IPS-NIHi11 (cell line): ENCODE data around the gene HDAC4.
A peak's percentile ranks its signal among the peaks of the same experiment; 100 is the strongest.

ENCODE experiments used
- DNase-seq: peaks from one replicate; pipeline ENCODE4 v3.0.0; 2012; ENCODE audit warnings: mixed read lengths, low spot score

Gene HDAC4

DNA sequence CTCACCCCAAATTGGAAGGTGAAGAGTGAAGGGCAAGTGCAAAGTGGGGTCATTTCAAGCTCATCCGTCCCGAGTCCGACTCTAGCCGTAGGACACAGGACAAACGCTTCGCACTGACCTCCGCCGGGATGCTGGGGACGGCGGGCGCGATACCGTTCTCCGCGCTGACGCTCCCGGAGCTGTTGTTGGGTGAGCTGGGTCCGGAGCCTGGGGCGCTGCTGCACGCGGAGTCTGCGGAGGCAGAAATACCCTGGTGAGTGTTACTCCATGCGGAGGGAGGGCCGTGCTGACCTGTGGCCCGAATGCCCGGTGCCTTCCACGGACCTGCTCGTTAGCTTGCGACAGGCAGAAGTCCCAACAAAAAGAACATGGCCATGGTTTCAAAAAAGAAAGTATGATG is 261.3 kb downstream of the HDAC4 start:
- no peak for DNase-seq

DNA sequence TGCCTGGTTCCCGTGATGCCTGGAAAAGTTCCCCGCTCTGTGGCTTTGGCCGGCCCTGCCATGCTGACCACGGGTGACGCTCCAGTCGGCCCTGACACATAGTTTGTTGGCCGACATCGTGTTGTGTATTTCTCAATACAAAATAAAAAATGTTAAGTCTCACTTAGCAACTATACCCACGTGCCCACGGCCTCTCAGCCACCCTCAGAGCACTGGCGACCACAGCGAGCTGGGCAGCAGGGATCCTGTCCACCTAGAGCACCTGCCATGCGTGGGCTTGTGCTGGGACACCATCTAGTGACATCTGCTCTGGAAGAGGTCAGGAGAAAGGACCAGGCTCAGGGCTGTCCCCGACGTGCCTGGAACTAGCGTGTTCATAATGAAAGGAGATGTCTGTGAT is 261.7 kb downstream of the HDAC4 start:
- no peak for DNase-seq

DNA sequence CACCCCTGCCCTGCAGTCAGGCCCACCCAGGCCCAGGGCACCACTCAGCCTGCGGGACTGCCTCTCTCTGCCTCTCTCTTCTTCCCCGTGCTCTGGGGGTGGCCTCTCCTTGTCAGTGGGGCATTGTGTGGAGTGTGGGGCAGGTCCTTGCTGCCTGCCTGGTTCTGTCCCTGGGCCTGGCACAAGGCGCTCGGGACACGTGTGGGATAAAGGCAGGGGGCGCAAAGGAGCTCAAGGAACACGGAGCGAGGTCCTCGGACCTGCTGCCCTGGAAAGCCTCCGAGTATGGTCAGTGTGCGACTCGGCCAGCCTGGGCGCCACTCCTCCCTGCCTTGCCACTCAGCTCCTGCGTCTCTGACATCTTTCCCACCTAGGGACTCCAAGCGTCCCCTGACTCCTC is 262.2 kb downstream of the HDAC4 start:
- peak; percentile 57 for DNase-seq

DNA sequence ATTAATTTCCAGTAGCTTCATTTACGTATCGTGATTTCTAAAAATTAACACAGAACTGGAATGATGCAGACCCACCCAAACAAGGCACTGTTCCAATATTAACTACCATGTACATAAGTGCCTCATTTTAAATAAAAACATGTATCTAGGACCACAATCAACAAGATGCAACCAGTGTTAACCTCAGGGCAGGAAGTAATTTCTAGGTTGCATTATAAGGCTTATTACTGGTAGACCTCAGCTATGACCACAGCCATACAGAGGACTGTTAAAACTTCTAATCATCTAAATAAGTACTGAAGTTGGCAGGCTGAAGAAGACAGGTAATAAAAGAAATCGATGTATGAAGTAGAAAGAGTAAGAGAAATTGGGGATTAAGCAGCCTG is 262.9 kb downstream of the HDAC4 start:
- no peak for DNase-seq

DNA sequence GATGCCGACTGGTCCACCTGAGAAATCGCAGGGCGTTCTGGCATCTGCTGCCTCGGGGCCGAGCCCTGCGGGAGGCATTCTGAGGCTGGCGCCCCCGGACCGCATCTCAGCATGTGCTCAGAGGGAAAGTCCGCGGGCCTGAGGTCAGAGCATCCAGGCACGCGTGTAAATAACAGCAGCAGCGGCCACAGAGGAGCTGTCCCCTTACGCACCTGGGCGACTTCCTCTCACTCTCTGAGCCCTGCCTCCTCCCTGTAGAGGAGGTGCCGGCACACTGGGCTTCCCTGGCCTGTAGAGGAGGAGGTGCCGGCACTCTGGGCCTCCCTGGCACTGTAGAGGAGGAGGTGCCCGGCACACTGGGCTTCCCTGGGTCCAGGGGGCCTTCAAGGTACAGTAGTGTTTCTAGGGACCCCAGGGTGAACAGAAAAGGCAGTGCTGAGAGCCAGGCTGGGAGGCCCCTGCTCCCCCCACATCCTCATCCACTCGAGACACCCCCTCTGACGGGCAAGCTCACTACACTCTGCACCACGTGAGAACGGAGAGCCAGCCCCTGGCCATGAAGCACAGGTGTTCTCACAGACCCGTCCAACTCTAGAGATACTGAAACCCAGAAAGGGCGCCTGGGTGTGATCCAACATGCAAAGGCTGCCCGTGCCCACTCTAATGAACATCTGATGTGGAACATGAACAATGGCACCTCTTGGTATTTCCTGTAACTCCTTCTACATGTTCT is 263.5 kb downstream of the HDAC4 start:
- no peak for DNase-seq

DNA sequence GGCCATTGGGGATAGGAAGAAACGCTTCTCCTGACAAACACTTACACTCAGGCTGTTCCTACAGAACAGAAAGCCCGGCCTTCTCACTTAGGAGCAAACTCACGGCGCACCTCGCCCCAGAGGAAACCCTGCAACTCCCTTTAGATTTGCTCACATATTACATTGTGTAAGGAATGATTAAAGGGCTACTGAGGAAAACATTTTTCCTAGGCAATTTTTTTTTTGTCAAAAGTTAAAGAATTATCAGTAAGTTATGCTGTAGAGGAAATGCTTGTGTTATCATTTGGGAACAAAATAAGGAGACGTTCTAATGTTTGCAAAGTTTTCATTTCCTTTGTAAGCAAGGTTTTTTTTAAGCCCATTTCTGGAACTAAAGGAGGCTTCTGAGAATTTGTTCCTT is 264.1 kb downstream of the HDAC4 start:
- DNase-seq, result no peak

DNA sequence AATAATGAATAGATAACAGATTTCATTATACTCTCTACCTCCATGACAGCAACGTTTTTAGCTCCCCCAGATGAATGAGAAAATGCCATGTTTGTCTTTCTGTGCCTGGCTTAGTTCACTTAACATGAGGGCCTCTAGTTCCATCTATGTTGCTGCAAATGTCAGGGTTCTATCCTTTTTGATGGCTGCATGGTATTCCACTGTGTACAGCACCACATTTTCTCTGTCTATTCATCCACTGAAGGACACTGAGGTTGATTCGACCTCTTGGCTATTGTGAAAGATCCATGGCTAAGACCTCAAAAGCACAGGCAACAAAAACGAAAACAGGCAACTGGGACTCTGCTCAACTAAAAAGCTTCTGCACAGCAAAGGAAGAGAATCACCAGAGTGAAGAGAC is 264.6 kb downstream of the HDAC4 start:
- no peak for DNase-seq

DNA sequence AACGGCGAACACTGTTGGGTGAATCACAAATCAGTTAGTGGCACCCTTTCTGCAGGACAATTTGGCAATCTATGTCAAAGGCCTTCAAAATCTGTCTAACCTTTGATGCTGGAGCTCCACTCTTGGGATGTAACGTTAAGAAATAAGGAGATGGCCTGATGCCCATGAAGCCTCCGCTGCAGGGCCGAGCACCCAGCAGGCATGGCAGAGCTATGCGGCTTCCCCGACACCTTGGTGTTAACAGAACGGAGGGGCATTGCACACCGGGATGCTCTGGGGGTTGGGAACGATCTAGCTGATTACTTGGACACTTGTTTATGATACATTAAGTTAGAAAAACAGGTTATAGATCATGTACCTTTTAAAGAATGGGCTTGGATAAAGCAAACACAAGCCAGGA is 265.3 kb downstream of the HDAC4 start:
- no peak for DNase-seq

DNA sequence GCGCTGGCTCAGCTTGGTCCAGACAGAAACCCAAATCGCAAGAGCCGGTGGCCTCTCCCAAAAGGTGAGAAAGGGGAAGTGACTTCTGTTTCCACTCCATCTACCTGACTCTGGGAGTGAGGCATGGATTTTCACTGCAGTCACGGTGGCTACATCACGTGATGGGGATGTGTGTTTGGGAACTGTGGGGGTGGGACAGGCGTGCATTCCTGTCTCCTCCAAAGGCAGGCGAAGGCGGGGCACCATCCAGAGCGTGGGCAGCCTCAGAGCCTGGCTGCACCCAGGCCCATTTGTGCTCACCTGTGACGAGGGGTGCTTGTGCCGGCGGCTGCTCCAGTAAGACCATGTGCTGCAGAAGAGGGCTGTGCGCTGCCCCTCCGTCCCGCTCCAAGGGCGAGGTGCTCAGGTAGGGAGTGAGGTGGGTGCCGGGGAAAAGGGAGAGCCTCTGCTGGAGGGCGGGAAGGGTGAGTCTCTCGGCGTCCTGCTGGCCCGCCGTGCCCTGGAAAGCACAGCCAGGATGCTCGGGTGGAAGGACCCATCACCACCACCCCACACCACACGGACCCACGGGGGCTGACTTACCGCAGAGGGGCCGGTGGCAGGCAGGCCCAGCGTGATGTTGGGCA is 266.8 kb downstream of the HDAC4 start:
- no peak for DNase-seq

DNA sequence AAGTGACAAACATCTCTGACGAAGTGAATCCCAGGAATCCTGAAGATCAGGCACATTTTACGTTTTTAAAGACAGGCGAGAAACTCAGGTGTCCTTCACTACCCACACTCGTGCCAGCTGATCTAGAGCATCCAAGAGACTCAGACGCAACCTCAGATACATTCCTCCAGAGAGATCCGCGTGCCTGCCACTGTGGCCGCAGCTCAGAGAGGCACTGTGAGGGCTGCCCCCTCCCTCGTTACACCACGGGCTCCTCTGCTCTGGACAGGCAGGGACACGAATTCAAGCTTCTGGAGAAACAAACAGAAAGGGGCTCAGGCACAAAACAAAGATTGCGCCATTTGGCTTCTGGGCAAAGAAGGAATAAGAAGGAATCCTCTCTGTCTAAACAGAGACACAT is 268.0 kb downstream of the HDAC4 start:
- no peak for DNase-seq

DNA sequence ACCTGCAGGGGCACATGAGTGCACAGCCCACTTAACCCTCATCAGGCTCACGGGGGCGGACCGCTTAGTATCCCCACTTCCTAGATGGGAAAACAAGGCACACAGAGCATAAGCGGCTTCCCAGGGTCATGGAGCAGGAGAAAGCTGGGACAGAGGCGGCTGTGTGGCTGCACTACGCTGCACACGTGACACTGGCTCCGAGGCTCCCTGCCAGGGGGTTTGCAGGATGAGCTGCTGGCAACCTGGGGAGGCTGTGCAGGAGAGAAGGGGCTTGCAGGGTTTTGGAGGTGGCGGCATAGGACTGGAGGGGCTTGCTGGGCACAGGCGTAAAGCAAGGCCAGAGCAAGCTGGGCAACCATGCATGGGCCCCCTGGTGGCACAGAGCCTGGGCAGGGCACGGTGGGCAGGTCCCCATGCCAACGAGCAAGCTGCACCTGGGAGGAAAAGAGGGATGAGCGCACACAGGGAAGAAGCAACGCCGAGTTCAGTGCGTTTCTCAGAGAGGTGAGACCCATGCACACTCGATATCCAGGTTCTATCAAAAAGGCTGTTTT is 268.6 kb downstream of the HDAC4 start:
- DNase-seq, result no peak

DNA sequence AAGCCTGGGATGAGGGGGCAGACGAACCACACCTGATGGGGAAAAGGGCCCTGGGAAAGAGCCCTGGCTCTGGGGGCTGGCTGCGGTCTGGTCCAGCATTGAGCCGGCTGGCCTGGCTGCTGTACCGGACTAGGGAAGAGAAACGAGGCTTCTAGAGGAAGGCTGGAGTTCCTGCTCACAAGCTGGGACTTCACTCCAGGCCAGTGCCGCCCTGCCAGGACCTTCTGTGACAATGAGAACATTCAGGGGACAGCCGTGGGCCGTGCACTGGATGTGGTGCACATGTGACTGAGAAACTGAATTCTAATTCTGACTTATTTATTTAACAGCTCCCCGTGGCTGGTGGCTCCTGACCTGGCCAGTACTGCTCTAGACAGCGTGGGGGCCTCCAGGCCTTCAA is 269.3 kb downstream of the HDAC4 start:
- no peak for DNase-seq

DNA sequence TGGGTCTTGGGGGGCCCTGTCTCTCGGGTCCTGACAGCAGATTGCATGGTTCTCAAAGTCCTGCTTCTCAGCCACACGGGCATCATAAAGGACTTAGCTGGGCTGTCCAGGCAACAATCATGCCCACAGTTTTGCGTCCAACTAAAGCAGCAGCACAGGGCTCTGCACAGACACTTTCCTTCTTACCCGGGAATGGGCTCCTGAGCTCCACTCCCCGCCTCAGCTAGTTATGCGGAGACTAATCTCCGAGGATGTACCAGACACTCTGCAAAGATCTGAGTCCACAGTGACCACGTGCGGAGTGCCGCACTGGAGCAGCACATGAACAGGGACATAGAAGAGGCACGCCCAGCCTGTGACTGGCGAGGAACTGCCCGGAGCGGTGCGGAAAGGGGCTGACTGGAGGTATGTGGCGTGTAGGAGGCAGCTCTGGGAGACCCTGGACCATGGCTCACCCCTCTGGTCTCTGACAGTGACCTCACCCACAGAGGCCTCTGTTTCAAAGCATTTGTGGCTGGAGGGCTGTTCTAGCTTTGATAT is 270.0 kb downstream of the HDAC4 start:
- no peak for DNase-seq

DNA sequence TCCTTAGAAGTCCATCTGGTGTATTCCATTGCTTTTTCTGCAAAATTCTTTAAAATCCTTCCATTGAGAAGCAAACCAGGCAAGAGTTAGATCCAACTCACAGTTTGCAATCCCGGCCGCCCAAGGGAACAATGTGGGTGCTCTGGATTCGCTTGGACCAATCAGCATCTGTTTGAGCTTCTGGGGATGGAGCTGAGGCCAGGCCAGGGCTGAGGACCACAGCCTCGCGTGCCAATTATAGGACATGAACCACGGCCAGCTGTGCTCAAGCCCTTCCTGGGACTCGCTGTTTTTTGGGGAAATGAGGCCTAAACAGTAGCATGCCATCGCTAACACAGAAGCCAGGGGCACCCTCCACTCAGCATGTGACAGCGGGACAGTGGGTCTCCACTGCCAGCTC is 270.8 kb downstream of the HDAC4 start:
- no peak for DNase-seq

DNA sequence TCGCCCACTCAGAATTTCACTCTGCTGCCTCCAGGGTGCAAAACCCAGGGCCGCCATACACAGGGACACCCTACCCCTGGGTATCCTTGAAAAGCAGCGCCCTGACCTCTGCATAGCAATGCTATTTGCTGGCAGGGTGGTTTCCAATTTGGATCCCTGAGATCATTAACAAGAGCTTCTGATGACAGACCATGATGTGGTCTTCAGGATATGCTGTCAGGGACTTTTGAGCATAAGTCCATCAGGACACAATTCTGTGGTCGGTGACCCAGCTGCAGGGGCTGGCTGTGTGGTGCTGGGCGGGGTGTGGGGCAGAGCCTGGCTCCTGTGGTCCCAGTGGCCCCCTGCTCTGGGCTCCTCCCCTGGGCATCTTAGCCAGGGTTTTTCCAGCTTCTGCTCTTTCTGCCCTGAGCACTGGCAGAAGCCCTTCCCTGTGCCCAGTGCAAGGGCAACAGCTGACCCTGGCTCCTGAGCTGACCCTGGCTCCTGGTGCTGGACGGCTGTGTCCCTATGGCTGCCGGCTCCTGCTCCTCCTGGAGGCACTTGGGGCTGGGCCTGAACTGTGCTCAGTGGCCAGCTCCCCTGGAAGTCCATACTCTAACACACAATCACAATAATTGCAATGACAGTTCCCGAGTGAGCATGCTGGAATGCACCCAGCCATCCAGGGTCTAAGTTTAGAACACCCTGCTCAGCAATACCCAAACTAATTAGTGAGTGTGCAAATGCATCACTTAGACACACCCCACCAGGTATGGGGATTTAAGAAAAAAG is 271.5 kb downstream of the HDAC4 start:
- DNase-seq, result no peak

DNA sequence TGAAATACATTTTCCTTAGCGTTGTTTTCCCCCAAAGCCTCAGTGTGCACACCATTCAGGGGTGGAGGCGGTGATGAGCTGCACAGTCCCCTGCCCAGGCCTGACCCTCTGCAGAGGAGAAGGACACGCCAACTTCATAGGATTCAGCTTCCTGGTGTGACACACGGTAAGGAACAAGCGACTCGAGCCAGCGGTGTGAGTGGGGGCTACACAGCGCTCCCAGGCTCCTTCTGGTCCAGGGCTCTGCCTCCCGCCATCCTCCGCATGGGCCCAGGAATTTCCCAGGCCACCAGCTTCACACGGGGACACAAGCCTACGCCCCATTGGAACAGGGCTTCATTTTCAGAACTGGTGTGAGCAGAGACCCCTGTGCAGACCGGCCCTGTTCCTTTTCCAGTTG is 272.1 kb downstream of the HDAC4 start:
- no peak for DNase-seq

DNA sequence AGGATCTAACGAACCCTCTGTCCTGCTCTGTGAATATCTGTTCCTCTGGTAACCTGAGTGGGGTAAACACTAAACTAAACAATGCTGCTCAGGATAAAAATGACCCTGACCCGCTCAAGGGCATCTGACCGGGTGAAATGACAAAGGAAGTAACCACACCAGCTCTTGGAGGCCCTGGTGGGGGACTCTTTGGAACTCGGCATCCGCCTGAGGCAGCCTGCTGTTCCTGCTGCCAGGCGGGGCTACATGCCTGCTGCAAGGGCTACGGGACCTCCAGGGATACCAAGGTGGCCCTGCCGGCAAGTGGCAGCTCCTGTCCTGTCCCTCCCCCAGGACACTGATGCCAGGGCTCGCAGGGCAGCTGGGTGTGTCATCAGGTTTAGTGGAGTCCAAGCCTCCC is 273.3 kb downstream of the HDAC4 start:
- DNase-seq, result no peak

DNA sequence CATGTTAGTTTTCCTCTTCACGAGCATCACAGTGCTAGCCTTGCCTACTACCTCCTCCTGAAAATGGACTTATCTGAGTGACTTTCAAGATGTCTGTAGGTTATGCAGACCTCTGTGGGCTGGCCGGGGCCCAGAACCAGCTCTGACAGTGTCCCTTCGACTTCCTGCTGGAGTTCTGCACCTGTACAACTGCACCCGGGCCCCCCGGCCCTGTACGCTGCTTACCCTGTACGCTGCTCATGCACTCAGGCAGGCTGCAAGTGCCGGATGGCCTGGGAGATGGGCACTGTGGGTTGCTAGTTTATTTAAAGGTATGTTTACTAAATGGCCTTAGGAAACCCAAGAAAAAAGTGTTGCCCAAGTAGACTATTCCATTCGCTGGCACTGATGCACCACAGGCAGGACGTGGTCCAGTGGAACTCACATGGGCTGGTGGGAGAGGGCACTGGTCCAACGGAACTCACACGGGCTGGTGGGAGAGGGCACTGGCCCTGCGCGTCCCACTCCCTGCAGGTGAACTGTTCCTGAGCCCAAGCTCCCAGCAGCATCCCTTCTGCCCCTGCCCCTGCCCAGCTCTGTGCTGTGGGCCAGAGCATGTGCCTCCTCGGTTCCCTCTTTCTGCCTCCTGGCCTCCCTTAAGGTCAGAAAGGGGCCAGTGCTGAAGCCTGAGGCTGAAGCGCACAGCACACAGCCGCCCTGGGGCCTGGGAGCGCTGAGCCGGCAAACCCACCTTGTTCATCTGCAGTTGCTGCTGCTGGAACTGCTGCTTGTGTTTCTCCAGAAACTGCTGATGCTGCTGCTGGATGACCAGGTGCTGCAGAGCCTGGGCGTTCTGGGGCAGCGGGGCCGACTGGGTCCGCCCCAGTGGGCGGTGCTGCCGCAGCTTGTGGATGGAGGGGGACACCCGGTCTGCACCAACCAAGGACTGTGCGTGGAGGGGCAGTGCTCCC is 274.8 kb downstream of the HDAC4 start:
- DNase-seq, result no peak

DNA sequence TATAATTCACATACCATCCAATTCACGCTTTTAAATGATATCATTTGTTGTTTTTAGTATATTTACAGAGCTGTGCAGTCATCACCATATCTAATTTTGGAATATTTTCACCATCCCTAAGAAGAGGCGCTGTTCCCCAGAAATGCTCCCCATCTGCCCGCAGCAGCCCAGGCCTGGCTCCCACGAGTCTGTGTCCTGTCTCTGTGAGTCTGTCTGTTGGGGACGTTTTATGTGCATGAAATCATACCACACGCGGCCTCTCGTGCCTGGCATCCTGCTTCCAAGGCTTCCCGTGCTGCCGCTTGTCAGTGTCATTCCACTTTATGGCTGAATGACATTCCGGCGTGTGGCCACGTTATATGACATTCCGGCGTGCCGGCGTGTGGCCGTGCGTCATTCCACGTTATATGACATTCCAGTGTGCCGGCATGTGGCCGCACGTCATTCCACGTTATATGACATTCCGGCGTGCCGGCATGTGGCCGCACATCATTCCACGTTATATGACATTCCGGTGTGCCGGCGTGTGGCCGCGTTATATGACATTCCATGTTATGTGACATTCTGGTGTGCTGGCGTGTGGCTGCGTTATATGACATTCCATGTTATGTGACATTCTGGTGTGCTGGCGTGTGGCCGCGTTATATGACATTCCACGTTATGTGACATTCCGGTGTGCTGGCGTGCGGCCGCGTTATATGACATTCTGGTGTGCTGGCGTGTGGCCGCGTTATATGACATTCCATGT is 276.5 kb downstream of the HDAC4 start:
- no peak for DNase-seq

DNA sequence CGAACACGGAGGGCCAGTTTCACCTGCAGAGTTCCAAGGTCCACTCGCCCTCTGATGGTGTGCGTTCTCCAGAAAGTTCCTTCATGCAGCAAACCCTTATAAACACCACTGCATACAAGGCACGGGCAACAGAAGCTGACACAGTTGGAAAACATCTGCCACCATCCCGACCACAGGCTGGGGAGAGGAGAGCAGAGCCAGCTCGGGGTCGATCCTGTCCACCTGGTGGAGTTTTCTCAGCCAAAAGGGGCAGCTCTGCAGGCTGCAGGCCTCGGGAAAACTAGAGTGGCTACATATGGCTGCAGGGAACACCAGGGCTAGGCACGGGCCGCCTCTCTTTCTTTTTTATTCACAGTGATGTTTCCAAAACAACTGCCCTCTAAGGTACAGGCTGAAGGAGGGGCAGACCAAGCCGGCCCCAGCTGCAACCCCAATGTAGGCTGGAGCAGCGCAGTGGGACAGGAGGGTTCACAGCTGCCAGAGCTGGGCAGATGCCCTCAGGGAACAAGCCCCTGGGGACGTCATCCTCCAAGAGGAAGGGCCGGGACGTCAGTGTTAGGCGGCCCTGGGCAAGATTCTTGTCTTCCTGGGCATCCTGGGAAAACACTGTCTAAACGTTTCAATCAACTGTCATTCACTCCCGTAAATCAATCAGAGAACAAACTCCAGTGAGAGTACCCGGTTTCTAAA is 278.3 kb downstream of the HDAC4 start:
- no peak for DNase-seq
